Measurements from ENCODE around the gene RFTN1. TPM values are rescaled to one million over a fixed set of nuclear protein-coding genes. Genes with fewer than 3 reads are reported as not detected.

Gene RFTN1
- polyA plus RNA-seq, 2 of the 4 experiments (the other 2 are of a cell fraction) = 1.8 to 3.7 TPM

DNA sequence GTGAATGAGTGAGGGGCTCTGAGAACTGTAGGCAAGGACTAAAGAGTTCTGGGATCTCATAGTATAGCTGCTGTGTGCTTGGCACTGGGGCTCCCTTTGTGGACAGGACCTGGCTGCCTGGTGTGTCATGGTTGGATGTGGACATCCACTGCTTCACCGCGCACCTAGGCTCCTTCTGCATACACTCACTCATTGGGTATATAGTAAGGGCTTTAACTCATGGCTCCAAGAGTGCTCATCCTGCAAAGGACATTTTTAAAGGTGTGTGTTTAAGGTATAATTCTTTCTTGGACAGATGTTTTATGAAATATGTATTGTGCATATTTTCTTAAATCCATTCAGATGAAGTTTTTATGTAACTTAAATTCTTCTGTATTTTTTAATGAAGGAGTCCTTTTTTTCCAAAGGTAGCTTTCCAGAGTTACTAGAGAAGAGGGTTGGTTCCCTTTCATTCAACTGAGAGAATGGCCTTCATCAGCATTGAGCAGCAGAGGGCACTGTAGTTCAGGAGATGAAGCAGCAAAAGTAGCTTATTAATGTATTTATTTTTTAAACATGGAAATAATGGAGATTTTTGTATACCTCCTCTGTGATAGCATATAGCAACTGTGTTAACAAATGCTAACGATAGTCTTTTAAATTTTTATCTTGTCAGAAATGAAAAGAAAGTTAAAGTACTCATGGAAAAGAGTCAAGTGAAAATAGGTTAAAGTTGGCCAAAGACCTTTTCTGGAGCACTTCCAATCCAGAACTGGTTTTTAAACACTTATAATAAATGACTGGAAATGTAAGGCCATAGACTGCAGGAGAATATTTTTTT lies 223.3 kb downstream of the RFTN1 start (continued):
- TF ChIP-seq ESRRA (IDR thresholded peaks at IDR 0.05; ENCODE audit: borderline replicate concordance, low read length) = no peak
- peak; percentile 93 for TF ChIP-seq SMC3 (IDR thresholded peaks at IDR 0.05)

DNA sequence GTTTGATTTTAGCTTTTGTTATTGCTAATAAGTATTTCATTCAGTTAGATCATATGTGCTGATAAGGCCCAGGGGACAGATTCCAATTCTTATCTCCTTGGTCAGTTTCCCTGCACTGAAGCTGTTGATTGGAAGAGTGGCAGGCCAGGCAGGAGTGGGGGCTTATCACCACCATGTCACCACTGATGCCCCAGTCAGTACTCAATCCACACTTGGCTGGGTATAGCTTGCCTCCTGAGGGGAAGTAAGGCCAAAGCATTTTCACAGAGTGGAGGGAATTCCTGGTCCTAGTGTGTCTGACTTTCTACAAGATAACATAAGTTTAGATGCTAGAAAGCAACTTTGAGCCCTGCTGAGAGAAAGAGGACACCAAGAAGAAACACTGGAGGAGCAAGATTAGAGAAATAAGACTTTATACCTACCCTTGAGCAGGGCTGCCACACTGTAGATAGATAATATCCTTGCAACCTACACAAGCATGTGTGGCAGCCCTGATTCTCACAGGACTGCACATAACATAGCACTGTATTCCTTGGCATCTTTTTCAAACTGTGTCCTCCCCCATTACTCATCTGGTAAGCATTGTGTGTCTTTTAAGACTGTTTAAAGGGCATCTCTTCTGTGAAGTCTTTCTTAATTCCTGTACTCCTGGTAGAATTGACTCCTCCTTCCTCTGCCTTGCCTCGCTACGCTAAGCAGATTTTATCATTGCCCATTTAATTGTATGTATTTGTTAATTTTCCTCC lies 224.2 kb downstream of the RFTN1 start:
- ChIA-PET CTCF (interaction anchor here (0.7 to 5.5 kb wide), 18 partner anchors 12 to 287 kb away, joined by 3 to 62 read pairs (median 6); no protein-coding TSS in a partner anchor), POLR2A (no interaction called here)
- no peak for FAIRE-seq
- Histone ChIP-seq H3K4me3 (no peak overlapping the region), H3K9me3 (peaks cover 8% of the 10 kb centered on the region; the same call in 1 of the 3 replicates), H3K4me2 (no peak overlapping the region), H3K27ac (no peak overlapping the region), H3K4me1 (no peaks in the 10 kb centered on the region)
- TF ChIP-seq RFX5 (IDR thresholded peaks at IDR 0.05) (no peak), ATOH8 (CRISPR knock-in tag; IDR thresholded peaks at IDR 0.05; ENCODE audit: low read depth) (no peak), HOXB13 (CRISPR knock-in tag; IDR thresholded peaks at IDR 0.05; ENCODE audit: low read depth) (no peak), EHF (CRISPR knock-in tag; IDR thresholded peaks at IDR 0.05) (no peak), ZFP36 (IDR thresholded peaks at IDR 0.05; ENCODE audit: borderline replicate concordance, partially characterized antibody) (no peak), FOSB (CRISPR knock-in tag; IDR thresholded peaks at IDR 0.05) (no peak), RCOR1 (IDR thresholded peaks at IDR 0.05; ENCODE audit: low read depth, low read length) (no peak), GATA3 (IDR thresholded peaks at IDR 0.05; ENCODE audit: borderline replicate concordance) (no peak), JUNB (IDR thresholded peaks at IDR 0.05) (no peak), NR3C1 (IDR thresholded peaks at IDR 0.05) (no peak), NFE2L2 (conservative IDR thresholded peaks at IDR 0.05; ENCODE audit: low read length) (no peak), SREBF2 (IDR thresholded peaks at IDR 0.05) (no peak)
- TF ChIP-seq, protein P1, sequence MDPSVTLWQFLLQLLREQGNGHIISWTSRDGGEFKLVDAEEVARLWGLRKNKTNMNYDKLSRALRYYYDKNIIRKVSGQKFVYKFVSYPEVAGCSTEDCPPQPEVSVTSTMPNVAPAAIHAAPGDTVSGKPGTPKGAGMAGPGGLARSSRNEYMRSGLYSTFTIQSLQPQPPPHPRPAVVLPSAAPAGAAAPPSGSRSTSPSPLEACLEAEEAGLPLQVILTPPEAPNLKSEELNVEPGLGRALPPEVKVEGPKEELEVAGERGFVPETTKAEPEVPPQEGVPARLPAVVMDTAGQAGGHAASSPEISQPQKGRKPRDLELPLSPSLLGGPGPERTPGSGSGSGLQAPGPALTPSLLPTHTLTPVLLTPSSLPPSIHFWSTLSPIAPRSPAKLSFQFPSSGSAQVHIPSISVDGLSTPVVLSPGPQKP (IDR thresholded peaks at IDR 0.05; ENCODE audit: low read depth, low read length) = no peak
- TF ChIP-seq, protein P2, sequence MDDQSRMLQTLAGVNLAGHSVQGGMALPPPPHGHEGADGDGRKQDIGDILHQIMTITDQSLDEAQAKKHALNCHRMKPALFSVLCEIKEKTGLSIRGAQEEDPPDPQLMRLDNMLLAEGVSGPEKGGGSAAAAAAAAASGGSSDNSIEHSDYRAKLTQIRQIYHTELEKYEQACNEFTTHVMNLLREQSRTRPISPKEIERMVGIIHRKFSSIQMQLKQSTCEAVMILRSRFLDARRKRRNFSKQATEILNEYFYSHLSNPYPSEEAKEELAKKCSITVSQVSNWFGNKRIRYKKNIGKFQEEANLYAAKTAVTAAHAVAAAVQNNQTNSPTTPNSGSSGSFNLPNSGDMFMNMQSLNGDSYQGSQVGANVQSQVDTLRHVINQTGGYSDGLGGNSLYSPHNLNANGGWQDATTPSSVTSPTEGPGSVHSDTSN (IDR thresholded peaks at IDR 0.05) = no peak
- ATAC-seq = no peak
- DNase-seq (ENCODE audit: low read depth in 1 of 2, low spot score in 1 of 2) = no peak
- WGBS (ENCODE audit: missing lambda C conversion rate) = 98% methylated on average over 2 of the region's 2 CpGs

DNA sequence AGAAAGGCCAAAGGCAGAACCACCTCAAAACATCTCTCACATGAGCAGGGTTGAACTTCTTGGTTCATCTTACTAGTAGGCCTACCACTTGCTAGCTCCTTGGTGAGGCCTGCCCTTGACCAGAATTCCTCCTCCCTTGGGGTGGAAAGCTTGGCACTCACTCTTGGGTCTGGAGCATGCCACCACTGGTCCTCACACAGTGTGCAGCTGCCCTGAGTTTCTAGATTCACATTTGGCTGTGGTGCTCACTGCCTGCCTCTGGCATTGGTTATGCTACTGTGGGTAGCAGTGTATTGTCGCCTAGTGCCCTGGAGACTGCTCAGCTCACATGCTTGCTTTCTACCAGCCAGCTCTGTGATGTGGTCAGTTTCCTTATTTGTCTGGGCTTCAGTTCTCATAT lies 224.8 kb downstream of the RFTN1 start:
- H3K27ac ChIP-seq = no peak overlapping the region
- CTCF ChIA-PET = interaction anchor here (1.1 to 5.5 kb wide), 7 partner anchors 12 to 288 kb away, joined by 4 to 62 read pairs (median 10); no protein-coding TSS in a partner anchor
- H3K4me2 ChIP-seq = no peak overlapping the region
- no peak overlapping the region for H3K4me3 ChIP-seq
- DNase-seq (ENCODE audit: low read depth in 1 of 2, low spot score in 1 of 2) (no peak), FAIRE-seq (no peak), ATAC-seq (no peak)
- TF ChIP-seq JUNB (IDR thresholded peaks at IDR 0.05) = no peak
- no peak for TF ChIP-seq ZSCAN20 (CRISPR knock-in tag; IDR thresholded peaks at IDR 0.05)
- no peak for TF ChIP-seq RNF2 (IDR thresholded peaks at IDR 0.05; ENCODE audit: borderline replicate concordance, low read depth)
- TF ChIP-seq JUN (IDR thresholded peaks at IDR 0.05) = no peak
- TF ChIP-seq HMGXB4 (CRISPR knock-in tag; IDR thresholded peaks at IDR 0.05; ENCODE audit: borderline replicate concordance) = no peak
- POLR2A ChIA-PET = interaction anchor here (0.7 kb wide), 1 partner anchor 277 kb away, joined by 3 read pairs; no protein-coding TSS in a partner anchor
- 83% methylated on average over 1 of the region's 1 CpG for WGBS (ENCODE audit: missing lambda C conversion rate)
- no peaks in the 10 kb centered on the region for H3K4me1 ChIP-seq
- H3K9me3 ChIP-seq = peaks cover 6% of the 10 kb centered on the region; the same call in 1 of the 3 replicates
